Measurements from ENCODE around the gene SULT1E1.

SULT1E1 gene

GRCh38 chr4:69848028-69848427, 11.9 kb downstream of the SULT1E1 start:
- TF ChIP-seq CTCF (conservative IDR thresholded peaks at IDR 0.05; ENCODE audit: low read depth, low read length): no peak
- no peak for DNase-seq (ENCODE audit: low read depth)
- no peak overlapping the region for H3K4me3 ChIP-seq (ENCODE audit: low read length)

- TF ChIP-seq CTCF (conservative IDR thresholded peaks at IDR 0.05; ENCODE audit: low read depth, low read length): no peak
- no peak overlapping the region for H3K4me3 ChIP-seq (ENCODE audit: low read length)
- no peak for DNase-seq (ENCODE audit: low read depth)
Measured at GRCh38 chr4:69843932-69844331, 16.0 kb downstream of the SULT1E1 start.

GRCh38 chr4:69843301-69843700, 16.6 kb downstream of the SULT1E1 start:
- no peak for DNase-seq (ENCODE audit: low read depth)
- H3K4me3 ChIP-seq (ENCODE audit: low read length): no peak overlapping the region
- TF ChIP-seq CTCF (conservative IDR thresholded peaks at IDR 0.05; ENCODE audit: low read depth, low read length): no peak

- TF ChIP-seq CTCF (conservative IDR thresholded peaks at IDR 0.05; ENCODE audit: low read depth, low read length): no peak
- no peak for DNase-seq (ENCODE audit: low read depth)
Measured at GRCh38 chr4:69838977-69839376, 21.0 kb downstream of the SULT1E1 start.

GRCh38 chr4:69836287-69836686, 23.7 kb downstream of the SULT1E1 start:
- no peak for TF ChIP-seq CTCF (conservative IDR thresholded peaks at IDR 0.05; ENCODE audit: low read depth, low read length)
- no peak overlapping the region for H3K4me3 ChIP-seq (ENCODE audit: low read length)
- DNase-seq (ENCODE audit: low read depth): no peak

More at GRCh38 chr4:69838977-69839376, 21.0 kb downstream of the SULT1E1 start:
- no peak overlapping the region for H3K4me3 ChIP-seq (ENCODE audit: low read length)

- H3K4me3 ChIP-seq (ENCODE audit: low read length): no peak overlapping the region
- no peak for DNase-seq (ENCODE audit: low read depth)
- no peak for TF ChIP-seq CTCF (conservative IDR thresholded peaks at IDR 0.05; ENCODE audit: low read depth, low read length)
Measured at GRCh38 chr4:69835766-69836165, 24.2 kb downstream of the SULT1E1 start.

GRCh38 chr4:69833251-69833650, 26.7 kb downstream of the SULT1E1 start:
- TF ChIP-seq CTCF (conservative IDR thresholded peaks at IDR 0.05; ENCODE audit: low read depth, low read length): no peak
- no peak for DNase-seq (ENCODE audit: low read depth)
- no peak overlapping the region for H3K4me3 ChIP-seq (ENCODE audit: low read length)

Measured in retinal pigment epithelial cell (primary cell).